Thymus (tissue), 11 donors: Measurements from ENCODE around the gene TPCN1. TPM values are rescaled to one million over a fixed set of nuclear protein-coding genes. Genes with fewer than 3 reads are reported as not detected.

Source experiments
- DNase-seq, 9 donors: peaks; one replicate each; pipeline ENCODE4 v3.0.0-alpha.2; 2013; ENCODE audit warnings: low spot score in 9 of 9, low read depth in 6 of 9, missing footprints in 1 of 9
- H3K27ac ChIP-seq, 2 donors: one replicate each; pipeline ENCODE4 v1.5.1; 2013; ENCODE audit warnings: control low read depth in 1 of 2, low read depth in 1 of 2, low read length in 1 of 2, mild to moderate bottlenecking in 1 of 2, moderate library complexity in 1 of 2
- H3K27me3 ChIP-seq, 2 donors: one replicate each; pipeline ENCODE4 v1.5.1; 2013; ENCODE audit warnings: low read length in 1 of 2; ENCODE audit not compliant: control insufficient read depth in 2 of 2, insufficient read depth in 1 of 2
- H3K36me3 ChIP-seq, 2 donors: one replicate each; pipeline ENCODE4 v1.5.1; 2013; ENCODE audit warnings: low read length in 1 of 2, mild to moderate bottlenecking in 1 of 2, moderate library complexity in 1 of 2; ENCODE audit not compliant: control insufficient read depth in 2 of 2, insufficient read depth in 2 of 2
- H3K4me1 ChIP-seq, 2 donors: one replicate each; pipeline ENCODE4 v1.5.1; 2013; ENCODE audit warnings: low read length in 2 of 2; ENCODE audit not compliant: control insufficient read depth in 2 of 2, insufficient read depth in 2 of 2
- H3K4me3 ChIP-seq, 2 donors: one replicate each; pipeline ENCODE4 v1.5.1; 2013; ENCODE audit warnings: low read length in 2 of 2, control low read depth in 1 of 2, mild to moderate bottlenecking in 1 of 2
- H3K9me3 ChIP-seq, 2 donors: one replicate each; pipeline ENCODE4 v1.5.1; 2013; ENCODE audit warnings: low read length in 1 of 2, mild to moderate bottlenecking in 1 of 2; ENCODE audit not compliant: control insufficient read depth in 2 of 2, insufficient read depth in 1 of 2
- WGBS: extraction: QIAGEN DNeasy Blood & Tissue Kit; methylation state at CpG from one replicate; pipeline ENCODE4 v1.1.7; 2013; 5-methylcytosine and 5-hydroxymethylcytosine counted together
- polyA plus RNA-seq: library from polyadenylated mRNA; stranded (reverse); fragments of 200-250 nt; gene quantifications from one replicate; pipeline ENCODE4 v1.2.3, GENCODE V29; 2013
- total RNA-seq: library from RNA; stranded (reverse); fragments of 120-200 nt; gene quantifications from one replicate; pipeline ENCODE4 v1.2.4, GENCODE V29; 2013
- donor health status: healthy.

The TPCN1 gene
- total and polyA plus RNA-seq, 2 donors, result 4.2 to 16.7 TPM

GRCh38 chr12:113228394-113229028 is 7.2 kb downstream of the TPCN1 start:
- no peaks in the 10 kb centered on the region for H3K27me3 ChIP-seq
- no peak for DNase-seq
- WGBS, result 96% methylated on average over 5 of the region's 5 CpGs
- H3K36me3 ChIP-seq, result peaks cover 12 to 13% of the 10 kb centered on the region in 2 donors
- peak overlapping the region in 1 of 2 donors; percentile 21 for H3K27ac ChIP-seq
- peaks cover 16 to 41% of the 10 kb centered on the region in 2 donors for H3K4me1 ChIP-seq
- peaks cover 0 to 6% of the 10 kb centered on the region in 2 donors for H3K9me3 ChIP-seq
- no peak overlapping the region for H3K4me3 ChIP-seq

- H3K36me3 ChIP-seq, result peaks cover 12 to 13% of the 10 kb centered on the region in 2 donors
- H3K4me1 ChIP-seq, result peaks cover 19 to 45% of the 10 kb centered on the region in 2 donors
- no peak overlapping the region for H3K4me3 ChIP-seq
- WGBS, result 97% methylated on average over 15 of the region's 15 CpGs
- no peak overlapping the region for H3K27ac ChIP-seq
- DNase-seq, result no peak
- no peaks in the 10 kb centered on the region for H3K27me3 ChIP-seq
- H3K9me3 ChIP-seq, result peaks cover 0 to 6% of the 10 kb centered on the region in 2 donors
Observed at GRCh38 chr12:113230315-113231234, 9.3 kb downstream of the TPCN1 start.

- no peaks in the 10 kb centered on the region for H3K27me3 ChIP-seq
- no peak overlapping the region for H3K4me3 ChIP-seq
- no peak for DNase-seq
- peaks cover 19 to 45% of the 10 kb centered on the region in 2 donors for H3K4me1 ChIP-seq
- no peak overlapping the region for H3K27ac ChIP-seq
- peaks cover 12 to 15% of the 10 kb centered on the region in 2 donors for H3K36me3 ChIP-seq
- 95% methylated on average over 8 of the region's 8 CpGs for WGBS
- peaks cover 0 to 6% of the 10 kb centered on the region in 2 donors for H3K9me3 ChIP-seq
Observed at GRCh38 chr12:113231235-113232088, 10.2 kb downstream of the TPCN1 start.

GRCh38 chr12:113232089-113232839 is 11.0 kb downstream of the TPCN1 start:
- Histone ChIP-seq H3K27me3 (no peaks in the 10 kb centered on the region), H3K9me3 (peaks cover 0 to 6% of the 10 kb centered on the region in 2 donors), H3K27ac (peak overlapping the region; percentile 77 to 83), H3K4me1 (peaks cover 19 to 46% of the 10 kb centered on the region in 2 donors), H3K36me3 (peaks cover 9 to 13% of the 10 kb centered on the region in 2 donors), H3K4me3 (no peak overlapping the region)
- 98% methylated on average over 18 of the region's 18 CpGs for WGBS
- no peak for DNase-seq

- Histone ChIP-seq H3K27ac (peak overlapping the region; percentile 77 to 83), H3K27me3 (no peaks in the 10 kb centered on the region), H3K36me3 (peaks cover 9 to 13% of the 10 kb centered on the region in 2 donors), H3K4me3 (peak overlapping the region; percentile 6 to 11), H3K4me1 (peaks cover 24 to 54% of the 10 kb centered on the region in 2 donors), H3K9me3 (peaks cover 0 to 6% of the 10 kb centered on the region in 2 donors)
- WGBS, result 22% methylated on average over 25 of the region's 25 CpGs
- peak; percentile 64 to 95 (median 77) for DNase-seq
Observed at GRCh38 chr12:113232840-113233585, 11.7 kb downstream of the TPCN1 start.

GRCh38 chr12:113233967-113234366 is 12.7 kb downstream of the TPCN1 start:
- peaks cover 26 to 58% of the 10 kb centered on the region in 2 donors for H3K4me1 ChIP-seq
- no peak for DNase-seq

GRCh38 chr12:113234483-113234882 is 13.2 kb downstream of the TPCN1 start:
- WGBS, result 95% methylated on average over 4 of the region's 4 CpGs
- peaks cover 12 to 13% of the 10 kb centered on the region in 2 donors for H3K36me3 ChIP-seq
- no peak overlapping the region for H3K27ac ChIP-seq
- H3K27me3 ChIP-seq, result no peaks in the 10 kb centered on the region
- no peak for DNase-seq
- no peak overlapping the region for H3K4me3 ChIP-seq
- H3K4me1 ChIP-seq, result peaks cover 26 to 58% of the 10 kb centered on the region in 2 donors
- H3K9me3 ChIP-seq, result peaks cover 0 to 6% of the 10 kb centered on the region in 2 donors

More at GRCh38 chr12:113233967-113234366, 12.7 kb downstream of the TPCN1 start:
- H3K9me3 ChIP-seq, result peaks cover 0 to 6% of the 10 kb centered on the region in 2 donors
- H3K36me3 ChIP-seq, result peaks cover 12 to 13% of the 10 kb centered on the region in 2 donors
- WGBS, result 97% methylated on average over 4 of the region's 4 CpGs
- no peak overlapping the region for H3K4me3 ChIP-seq
- H3K27ac ChIP-seq, result peak overlapping the region in 1 of 2 donors; percentile 83
- no peaks in the 10 kb centered on the region for H3K27me3 ChIP-seq
